Central memory CD4-positive, alpha-beta T cell (primary cell): ENCODE data around the gene COL3A1.

Experiments
- DNase-seq: peaks from one replicate; pipeline ENCODE4 v3.0.0; 2022

The COL3A1 gene

GRCh38 chr2:189020179-189020578, 46.0 kb downstream of the COL3A1 start:
- DNase-seq: no peak

- DNase-seq: no peak
These were observed 47.9 kb downstream of the COL3A1 start for GRCh38 chr2:189022053-189022481.

GRCh38 chr2:189022492-189022891, 48.3 kb downstream of the COL3A1 start:
- DNase-seq: no peak

- no peak for DNase-seq
These were observed 50.9 kb downstream of the COL3A1 start for GRCh38 chr2:189024901-189025618.

- DNase-seq: no peak
These were observed 63.3 kb downstream of the COL3A1 start for GRCh38 chr2:189037518-189037917.

GRCh38 chr2:189045836-189046235, 71.7 kb downstream of the COL3A1 start:
- no peak for DNase-seq

GRCh38 chr2:189046320-189046719, 72.1 kb downstream of the COL3A1 start:
- no peak for DNase-seq

GRCh38 chr2:189047171-189047888, 73.2 kb downstream of the COL3A1 start:
- DNase-seq: no peak

GRCh38 chr2:189048189-189048588, 74.0 kb downstream of the COL3A1 start:
- DNase-seq: no peak

- DNase-seq: no peak
These were observed 75.6 kb downstream of the COL3A1 start for GRCh38 chr2:189049709-189050164.

- DNase-seq: no peak
These were observed 76.1 kb downstream of the COL3A1 start for GRCh38 chr2:189050165-189050712.

- no peak for DNase-seq
These were observed 82.3 kb downstream of the COL3A1 start for GRCh38 chr2:189056200-189057106.

- no peak for DNase-seq
These were observed 83.1 kb downstream of the COL3A1 start for GRCh38 chr2:189057316-189057715.

GRCh38 chr2:189060096-189060642, 86.0 kb downstream of the COL3A1 start:
- DNase-seq: no peak
